ENCODE data around the gene PIP4K2A. TPM values are rescaled to one million over a fixed set of nuclear protein-coding genes. Genes with fewer than 3 reads are reported as not detected.

Gene PIP4K2A
- polyA plus RNA-seq (2013): 94.7 and 97.3 TPM in 2 replicates

DNA sequence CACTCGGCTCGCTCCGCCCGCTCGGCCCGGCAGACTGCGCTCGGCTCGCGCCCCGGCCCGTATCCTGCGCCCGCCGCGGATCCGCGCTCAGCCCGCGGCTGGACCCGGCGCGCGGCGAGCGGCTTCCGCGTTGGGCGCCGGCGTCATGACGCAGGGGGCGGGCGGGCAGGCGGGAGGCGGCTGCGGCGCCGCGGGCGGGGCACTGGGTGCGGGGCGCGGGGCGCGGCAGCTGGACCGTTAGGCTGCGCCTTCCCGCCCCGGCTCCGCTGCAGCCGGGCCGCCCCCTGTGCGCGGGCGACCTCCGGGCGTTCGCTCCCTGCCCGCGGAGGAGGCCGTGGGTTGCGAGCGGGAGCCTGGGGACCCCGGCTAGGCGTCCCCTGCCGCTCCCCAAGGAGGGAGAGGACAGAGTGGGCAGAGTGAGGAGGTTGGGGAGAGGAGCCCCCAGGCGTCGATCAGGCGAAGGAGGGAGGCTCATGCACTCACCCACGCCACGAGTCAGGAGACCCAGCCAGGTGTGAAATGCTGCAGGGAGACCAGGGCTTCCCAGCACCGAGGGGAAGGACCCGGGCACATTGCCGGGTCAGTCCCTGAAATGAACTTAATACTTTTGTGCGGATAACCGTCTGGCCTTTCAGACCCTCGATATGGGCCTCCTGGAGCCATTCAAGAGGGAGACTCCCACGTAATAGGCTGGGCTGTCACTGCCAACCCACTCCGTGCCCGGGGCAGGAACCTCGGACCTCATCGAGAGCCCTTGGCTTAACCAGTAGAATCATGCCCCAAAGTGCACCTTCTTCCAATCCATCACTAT is at the start of gene PIP4K2A:
Gene PIP4K2A (minus strand): TSS at position 100 of the 811 bp plus-strand sequence. CDS start 252 bp downstream, outside the sequence.
- Histone ChIP-seq H3K4me1 (ENCODE audit: control insufficient read depth in 1 of 2, insufficient read depth in 2 of 2, low read length in 2 of 2) (peaks cover 3 to 5% of the 10 kb centered on the region in 2 experiments), H3K23ac (ENCODE audit: low read length) (no peak within 1 kb of the TSS), H3K79me1 (ENCODE audit: low read length) (peaks cover 10% of the 10 kb centered on the region), H2BK12ac (ENCODE audit: low read length) (no peak within 1 kb of the TSS), H3K9me3 (ENCODE audit: insufficient read depth, low read depth, low read length) (no peaks in the 10 kb centered on the region), H3K27me3 (ENCODE audit: insufficient read depth, low read length) (no peaks in the 10 kb centered on the region), H3K27ac (ENCODE audit: low read depth, low read length) (peak within 1 kb of the TSS; percentile 0), H3K79me2 (ENCODE audit: control insufficient read depth, insufficient read depth, low read length, poor library complexity) (peaks cover 22% of the 10 kb centered on the region), H3K14ac (ENCODE audit: low read length) (peak within 1 kb of the TSS; percentile 81), H3K9ac (ENCODE audit: low read length) (peak within 1 kb of the TSS; percentile 12), H2BK5ac (ENCODE audit: low read depth, low read length, poor library complexity) (peak within 1 kb of the TSS; percentile 52), H3K18ac (ENCODE audit: low read length) (peak within 1 kb of the TSS; percentile 66), H3K4me3 (ENCODE audit: low read depth, low read length) (peak within 1 kb of the TSS; percentile 85), H2AFZ (ENCODE audit: insufficient read depth, low read length, poor library complexity) (peak within 1 kb of the TSS; percentile 97), H2BK120ac (ENCODE audit: insufficient read depth, low read length, poor library complexity) (peak within 1 kb of the TSS; percentile 54), H4K8ac (ENCODE audit: low read depth, low read length) (peak within 1 kb of the TSS; percentile 88), H3K4me2 (ENCODE audit: low read length) (peak within 1 kb of the TSS; percentile 88), H4K91ac (ENCODE audit: low read depth, low read length) (peak within 1 kb of the TSS; percentile 84), H4K12ac (ENCODE audit: low read depth, low read length) (peak within 1 kb of the TSS; percentile 84), H2AK5ac (ENCODE audit: low read length) (no peak within 1 kb of the TSS), H3K36me3 (ENCODE audit: control insufficient read depth in 1 of 2, insufficient read depth in 2 of 2, low read length in 2 of 2) (no peaks in the 10 kb centered on the region), H3K4ac (ENCODE audit: low read depth, low read length) (peak within 1 kb of the TSS; percentile 13)
- peak; percentile 74 to 91 for DNase-seq
- WGBS (ENCODE audit: extremely low coverage, insufficient coverage, insufficient read length): no CpG with 5 or more reads among the region's 83 CpGs

DNA sequence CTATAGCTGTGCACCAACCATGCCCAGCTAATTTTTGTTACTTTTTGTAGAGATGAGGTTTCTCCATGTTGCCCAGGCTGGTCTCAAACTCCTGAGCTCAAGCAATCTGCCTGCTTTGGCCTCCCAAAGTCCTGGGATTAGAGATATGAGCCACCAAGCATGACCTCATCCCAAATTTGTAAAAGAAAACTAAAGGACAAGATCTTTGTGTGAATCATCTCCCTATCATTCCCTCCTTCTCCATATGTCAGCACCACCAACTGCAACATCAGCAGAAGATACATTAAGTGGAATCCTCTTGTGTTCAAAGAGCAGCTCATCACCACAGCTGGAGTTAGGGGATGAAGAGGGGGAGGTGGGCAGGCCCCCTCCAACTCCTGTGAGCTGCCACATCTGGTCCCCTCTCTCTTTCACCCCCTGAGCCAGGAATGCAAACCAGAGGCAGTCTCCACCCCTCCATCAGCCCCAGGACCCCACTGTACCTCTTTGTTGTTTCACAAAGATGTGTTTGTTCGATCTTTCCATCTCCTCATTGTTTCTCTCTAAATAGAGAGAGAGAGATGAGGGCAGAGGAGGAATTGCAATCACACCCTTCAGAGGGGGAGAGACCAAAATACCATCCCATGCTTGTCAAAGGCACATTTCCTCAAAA is 47.3 kb upstream of the PIP4K2A start:
- Histone ChIP-seq H3K79me2 (ENCODE audit: control insufficient read depth, insufficient read depth, low read length, poor library complexity) (no peaks in the 10 kb centered on the region), H2AK5ac (ENCODE audit: low read length) (no peak overlapping the region), H2BK120ac (ENCODE audit: insufficient read depth, low read length, poor library complexity) (no peak overlapping the region), H3K9ac (ENCODE audit: low read length) (no peak overlapping the region), H3K18ac (ENCODE audit: low read length) (no peak overlapping the region), H3K9me3 (ENCODE audit: insufficient read depth, low read depth, low read length) (no peaks in the 10 kb centered on the region), H3K4me1 (ENCODE audit: control insufficient read depth in 1 of 2, insufficient read depth in 2 of 2, low read length in 2 of 2) (peaks cover 0 to 1% of the 10 kb centered on the region in 2 experiments), H4K8ac (ENCODE audit: low read depth, low read length) (no peak overlapping the region), H4K91ac (ENCODE audit: low read depth, low read length) (no peak overlapping the region), H2BK5ac (ENCODE audit: low read depth, low read length, poor library complexity) (no peak overlapping the region), H3K4me2 (ENCODE audit: low read length) (no peak overlapping the region), H3K79me1 (ENCODE audit: low read length) (no peaks in the 10 kb centered on the region), H3K4me3 (ENCODE audit: low read depth, low read length) (no peak overlapping the region), H3K27me3 (ENCODE audit: insufficient read depth, low read length) (no peaks in the 10 kb centered on the region), H3K27ac (ENCODE audit: low read depth, low read length) (no peak overlapping the region), H3K14ac (ENCODE audit: low read length) (no peak overlapping the region), H3K36me3 (ENCODE audit: control insufficient read depth in 1 of 2, insufficient read depth in 2 of 2, low read length in 2 of 2) (no peaks in the 10 kb centered on the region), H2AFZ (ENCODE audit: insufficient read depth, low read length, poor library complexity) (no peak overlapping the region), H4K12ac (ENCODE audit: low read depth, low read length) (no peak overlapping the region), H2BK12ac (ENCODE audit: low read length) (no peak overlapping the region), H3K4ac (ENCODE audit: low read depth, low read length) (no peak overlapping the region), H3K23ac (ENCODE audit: low read length) (no peak overlapping the region)
- DNase-seq: no peak
- no CpG with 5 or more reads among the region's 1 CpG for WGBS (ENCODE audit: extremely low coverage, insufficient coverage, insufficient read length)

DNA sequence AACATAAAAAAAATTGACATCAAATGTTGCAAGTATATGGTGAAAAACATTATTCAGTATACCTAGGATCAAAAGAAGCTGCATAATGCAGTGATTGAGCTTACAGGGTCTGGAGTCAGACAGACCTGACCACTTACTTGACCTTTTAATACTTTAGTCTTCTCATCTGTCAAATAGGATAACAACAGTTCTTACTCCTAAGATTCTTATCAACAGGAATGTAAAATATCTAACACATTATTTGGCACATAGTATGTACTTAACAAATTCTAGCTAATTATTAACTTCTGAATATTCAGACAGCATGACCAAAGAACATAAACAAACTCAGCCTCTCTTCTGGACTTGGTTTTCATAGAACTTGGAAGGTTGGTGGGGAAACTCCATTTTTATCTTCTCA is 45.6 kb upstream of the PIP4K2A start:
- no peak overlapping the region for H3K9ac ChIP-seq (ENCODE audit: low read length)
- H3K4ac ChIP-seq (ENCODE audit: low read depth, low read length): no peak overlapping the region
- H3K23ac ChIP-seq (ENCODE audit: low read length): no peak overlapping the region
- no peak overlapping the region for H2BK5ac ChIP-seq (ENCODE audit: low read depth, low read length, poor library complexity)
- no peak for DNase-seq
- H3K18ac ChIP-seq (ENCODE audit: low read length): no peak overlapping the region
- H3K4me2 ChIP-seq (ENCODE audit: low read length): no peak overlapping the region
- no peak overlapping the region for H3K14ac ChIP-seq (ENCODE audit: low read length)
- H3K4me1 ChIP-seq (ENCODE audit: control insufficient read depth in 1 of 2, insufficient read depth in 2 of 2, low read length in 2 of 2): peaks cover 0 to 1% of the 10 kb centered on the region in 2 experiments
- H3K9me3 ChIP-seq (ENCODE audit: insufficient read depth, low read depth, low read length): no peaks in the 10 kb centered on the region
- H2AK5ac ChIP-seq (ENCODE audit: low read length): no peak overlapping the region
- no peak overlapping the region for H4K91ac ChIP-seq (ENCODE audit: low read depth, low read length)
- no peak overlapping the region for H4K12ac ChIP-seq (ENCODE audit: low read depth, low read length)
- H3K27me3 ChIP-seq (ENCODE audit: insufficient read depth, low read length): no peaks in the 10 kb centered on the region
- H3K79me2 ChIP-seq (ENCODE audit: control insufficient read depth, insufficient read depth, low read length, poor library complexity): no peaks in the 10 kb centered on the region
- H3K36me3 ChIP-seq (ENCODE audit: control insufficient read depth in 1 of 2, insufficient read depth in 2 of 2, low read length in 2 of 2): no peaks in the 10 kb centered on the region
- H3K4me3 ChIP-seq (ENCODE audit: low read depth, low read length): no peak overlapping the region
- H2BK12ac ChIP-seq (ENCODE audit: low read length): no peak overlapping the region
- no peak overlapping the region for H4K8ac ChIP-seq (ENCODE audit: low read depth, low read length)
- H2BK120ac ChIP-seq (ENCODE audit: insufficient read depth, low read length, poor library complexity): no peak overlapping the region
- H3K79me1 ChIP-seq (ENCODE audit: low read length): no peaks in the 10 kb centered on the region
- H2AFZ ChIP-seq (ENCODE audit: insufficient read depth, low read length, poor library complexity): no peak overlapping the region
- no peak overlapping the region for H3K27ac ChIP-seq (ENCODE audit: low read depth, low read length)

DNA sequence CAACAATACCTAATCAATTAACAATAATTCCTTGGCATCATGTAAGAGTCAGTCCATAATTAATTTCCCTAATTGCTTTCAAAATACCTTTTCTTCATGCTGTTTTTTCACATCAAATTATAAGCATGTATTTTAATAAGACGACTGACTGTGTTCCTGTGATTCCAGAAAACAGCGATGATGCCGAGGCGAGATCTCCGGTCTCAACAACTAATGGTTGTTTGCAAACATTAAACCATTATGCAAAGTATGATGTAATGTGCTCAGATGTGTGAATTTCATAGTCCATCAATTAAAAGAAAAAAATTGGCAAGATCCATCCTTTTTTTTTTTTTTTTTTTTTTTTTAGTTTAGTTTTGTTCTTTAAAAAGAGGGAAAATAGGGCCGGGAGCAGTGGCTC is 44.5 kb upstream of the PIP4K2A start:
- Histone ChIP-seq H2AK5ac (ENCODE audit: low read length) (no peak overlapping the region), H3K27me3 (ENCODE audit: insufficient read depth, low read length) (no peaks in the 10 kb centered on the region), H2BK12ac (ENCODE audit: low read length) (no peak overlapping the region), H4K91ac (ENCODE audit: low read depth, low read length) (no peak overlapping the region), H4K12ac (ENCODE audit: low read depth, low read length) (no peak overlapping the region), H3K79me2 (ENCODE audit: control insufficient read depth, insufficient read depth, low read length, poor library complexity) (no peaks in the 10 kb centered on the region), H3K9me3 (ENCODE audit: insufficient read depth, low read depth, low read length) (no peaks in the 10 kb centered on the region), H3K4ac (ENCODE audit: low read depth, low read length) (no peak overlapping the region), H3K36me3 (ENCODE audit: control insufficient read depth in 1 of 2, insufficient read depth in 2 of 2, low read length in 2 of 2) (no peaks in the 10 kb centered on the region), H2AFZ (ENCODE audit: insufficient read depth, low read length, poor library complexity) (no peak overlapping the region), H3K79me1 (ENCODE audit: low read length) (no peaks in the 10 kb centered on the region), H2BK120ac (ENCODE audit: insufficient read depth, low read length, poor library complexity) (no peak overlapping the region), H3K23ac (ENCODE audit: low read length) (no peak overlapping the region), H3K4me3 (ENCODE audit: low read depth, low read length) (no peak overlapping the region), H3K4me2 (ENCODE audit: low read length) (no peak overlapping the region), H3K9ac (ENCODE audit: low read length) (no peak overlapping the region), H4K8ac (ENCODE audit: low read depth, low read length) (no peak overlapping the region), H3K18ac (ENCODE audit: low read length) (no peak overlapping the region), H3K27ac (ENCODE audit: low read depth, low read length) (no peak overlapping the region), H3K4me1 (ENCODE audit: control insufficient read depth in 1 of 2, insufficient read depth in 2 of 2, low read length in 2 of 2) (peaks cover 0 to 1% of the 10 kb centered on the region in 2 experiments), H2BK5ac (ENCODE audit: low read depth, low read length, poor library complexity) (no peak overlapping the region), H3K14ac (ENCODE audit: low read length) (no peak overlapping the region)
- no CpG with 5 or more reads among the region's 6 CpGs for WGBS (ENCODE audit: extremely low coverage, insufficient coverage, insufficient read length)
- no peak for DNase-seq

Data from trophoblast cell (in vitro differentiated cells and primary cell).